Liver (tissue), 9 donors: ENCODE data around the gene NEK6. TPM values are rescaled to one million over a fixed set of nuclear protein-coding genes. Genes with fewer than 3 reads are reported as not detected.

Experiments
- DNase-seq: peaks from one replicate; pipeline ENCODE4 v3.0.0-alpha.2; 2017; ENCODE audit warnings: low spot score
- H3K27ac ChIP-seq, 2 donors: one replicate each; pipeline ENCODE4 v1.7.0; 2013; ENCODE audit warnings: inconsistent platforms in 2 of 2, low read length in 2 of 2, control low read depth in 1 of 2, low read depth in 1 of 2, mild to moderate bottlenecking in 1 of 2
- H3K27me3 ChIP-seq, 4 donors: one replicate each; pipeline versions ENCODE4 v1.6.1 to v1.7.0; 2013; ENCODE audit warnings: low read length in 3 of 4, inconsistent platforms in 1 of 4, mild to moderate bottlenecking in 1 of 4, moderate library complexity in 1 of 4; ENCODE audit not compliant: control insufficient read depth in 4 of 4, insufficient read depth in 4 of 4
- H3K36me3 ChIP-seq, 4 donors: one replicate each; pipeline versions ENCODE4 v1.6.1 to v1.7.0; 2013; ENCODE audit warnings: low read length in 3 of 4, mild to moderate bottlenecking in 3 of 4, low read depth in 1 of 4, moderate library complexity in 1 of 4; ENCODE audit not compliant: control insufficient read depth in 4 of 4, insufficient read depth in 3 of 4
- H3K4me1 ChIP-seq, 4 donors: one replicate each; pipeline versions ENCODE4 v1.6.1 to v1.7.0; 2013; ENCODE audit warnings: low read length in 3 of 4, mild to moderate bottlenecking in 3 of 4, moderate library complexity in 1 of 4; ENCODE audit not compliant: control insufficient read depth in 4 of 4, insufficient read depth in 4 of 4
- H3K4me3 ChIP-seq, 3 donors: one replicate each; pipeline versions ENCODE4 v1.6.1 to v1.7.0; 2013; ENCODE audit warnings: low read length in 3 of 3, control low read depth in 1 of 3, low read depth in 1 of 3, mild to moderate bottlenecking in 1 of 3
- H3K9ac ChIP-seq, 2 donors: one replicate each; pipeline ENCODE4 v1.7.0; 2013; ENCODE audit warnings: low read length in 2 of 2, mild to moderate bottlenecking in 2 of 2, moderate library complexity in 2 of 2, control low read depth in 1 of 2, low read depth in 1 of 2
- H3K9me3 ChIP-seq, 4 donors: one replicate each; pipeline versions ENCODE4 v1.6.1 to v1.7.0; 2013; ENCODE audit warnings: low read length in 3 of 4; ENCODE audit not compliant: control insufficient read depth in 4 of 4
- ATF3 ChIP-seq: IDR thresholded peaks from 2 replicates; pipeline ENCODE4 v1.6.1; 2016; ENCODE audit warnings: antibody characterized with exemption
- EGR1 ChIP-seq, 2 donors: IDR thresholded peaks; 2 replicates each; pipeline ENCODE4 v1.6.1; 2016 to 2018; ENCODE audit warnings: antibody characterized with exemption in 2 of 2, low read depth in 2 of 2
- FOXA1 ChIP-seq: IDR thresholded peaks from 2 replicates; pipeline ENCODE4 v1.6.1; 2016; ENCODE audit warnings: antibody characterized with exemption
- GABPA ChIP-seq, 2 donors: IDR thresholded peaks in 1 of 2; conservative IDR thresholded peaks in 1 of 2; 2 replicates each; pipeline ENCODE4 v1.6.1; 2016; ENCODE audit warnings: antibody characterized with exemption in 2 of 2, mild to moderate bottlenecking in 1 of 2, moderate library complexity in 1 of 2
- HNF4A ChIP-seq, 2 donors: conservative IDR thresholded peaks; 2 replicates each; pipeline ENCODE4 v1.6.1; 2016; ENCODE audit warnings: antibody characterized with exemption in 2 of 2, mild to moderate bottlenecking in 2 of 2
- JUND ChIP-seq, 2 donors: IDR thresholded peaks; 2 replicates each; pipeline ENCODE4 v1.6.1; 2016; ENCODE audit warnings: antibody characterized with exemption in 2 of 2
- MAX ChIP-seq: IDR thresholded peaks from 2 replicates; pipeline ENCODE4 v1.6.1; 2016; ENCODE audit warnings: antibody characterized with exemption
- RAD21 ChIP-seq, 2 donors: IDR thresholded peaks; 2 replicates each; pipeline ENCODE4 v1.6.1; 2016; ENCODE audit warnings: antibody characterized with exemption in 2 of 2, mild to moderate bottlenecking in 2 of 2
- REST ChIP-seq: IDR thresholded peaks from 2 replicates; pipeline ENCODE4 v1.6.1; 2016; ENCODE audit warnings: antibody characterized with exemption, mild to moderate bottlenecking
- RXRA ChIP-seq, 2 donors: IDR thresholded peaks; 2 replicates each; pipeline ENCODE4 v1.6.1; 2017 to 2018; ENCODE audit warnings: antibody characterized with exemption in 2 of 2, mild to moderate bottlenecking in 1 of 2
- TAF1 ChIP-seq: conservative IDR thresholded peaks from 2 replicates; pipeline ENCODE4 v1.6.1; 2016; ENCODE audit warnings: antibody characterized with exemption, mild to moderate bottlenecking
- YY1 ChIP-seq: IDR thresholded peaks from 2 replicates; pipeline ENCODE4 v1.6.1; 2016; ENCODE audit warnings: antibody characterized with exemption, mild to moderate bottlenecking
- ZBTB33 ChIP-seq: IDR thresholded peaks from 2 replicates; pipeline ENCODE4 v1.6.1; 2016; ENCODE audit warnings: antibody characterized with exemption
- WGBS: extraction: QIAGEN DNeasy Blood & Tissue Kit; methylation state at CpG from one replicate; pipeline ENCODE4 v1.1.7; 2013; 5-methylcytosine and 5-hydroxymethylcytosine counted together
- polyA plus RNA-seq, 2 donors: library from polyadenylated mRNA; stranded (reverse) in 1 of 2; unstranded in 1 of 2; fragments of 200-250 nt in 1 of 2; fragments of >200 nt in 1 of 2; fragmentation: Nextera tagmentation in 1 of 2; extraction: Ambion mirVana in 1 of 2; gene quantifications; one replicate each; pipeline versions ENCODE4 v1.2.1 to v1.2.3, GENCODE V29; 2013 to 2015
- total RNA-seq, 2 donors: library from RNA; depleted of rRNA; stranded (reverse); fragments of >200 nt; gene quantifications; one replicate each; pipeline ENCODE4 v1.2.3, GENCODE V29; 2014
- donor health status: healthy.
- donor health status: healthy.
- donor health status: healthy.
- donor health status: healthy.
- donor health status: healthy.

Gene NEK6
- total and polyA plus RNA-seq, 4 donors, result 32.5 to 49.7 (median 42.5) TPM

GRCh38 chr9:124384210-124384609, 126.5 kb downstream of the NEK6 start:
- peaks cover 0 to 8% (median 5%) of the 10 kb centered on the region in 4 donors for H3K36me3 ChIP-seq
- H3K9ac ChIP-seq, result no peak overlapping the region
- no peak for TF ChIP-seq ZBTB33
- no peak for TF ChIP-seq GABPA (IDR thresholded peaks at IDR 0.05 in 1 of 2, conservative IDR thresholded peaks at IDR 0.05 in 1 of 2)
- no peak for TF ChIP-seq MAX
- TF ChIP-seq RXRA (IDR thresholded peaks at IDR 0.05), result no peak
- no peaks in the 10 kb centered on the region for H3K27me3 ChIP-seq
- H3K9me3 ChIP-seq, result no peaks in the 10 kb centered on the region
- no peak overlapping the region for H3K4me3 ChIP-seq
- peaks cover 16 to 62% (median 38%) of the 10 kb centered on the region in 4 donors for H3K4me1 ChIP-seq
- DNase-seq, result no peak
- 71% methylated on average over 7 of the region's 7 CpGs for WGBS
- peak overlapping the region; percentile 81 to 95 for H3K27ac ChIP-seq

GRCh38 chr9:124384846-124385245, 127.1 kb downstream of the NEK6 start:
- Histone ChIP-seq H3K36me3 (peaks cover 0 to 8% (median 5%) of the 10 kb centered on the region in 4 donors), H3K4me3 (no peak overlapping the region), H3K4me1 (peaks cover 21 to 62% (median 44%) of the 10 kb centered on the region in 4 donors), H3K27ac (peak overlapping the region; percentile 81 to 95), H3K9ac (no peak overlapping the region), H3K9me3 (no peaks in the 10 kb centered on the region), H3K27me3 (no peaks in the 10 kb centered on the region)
- TF ChIP-seq GABPA (IDR thresholded peaks at IDR 0.05 in 1 of 2, conservative IDR thresholded peaks at IDR 0.05 in 1 of 2) (no peak), JUND (IDR thresholded peaks at IDR 0.05) (no peak), RXRA (IDR thresholded peaks at IDR 0.05) (no peak), EGR1 (IDR thresholded peaks at IDR 0.05; ENCODE audit: low read depth in 2 of 2) (no peak), YY1 (no peak), REST (no peak), FOXA1 (no peak), HNF4A (conservative IDR thresholded peaks at IDR 0.05) (no peak), TAF1 (no peak), RAD21 (IDR thresholded peaks at IDR 0.05) (no peak), ATF3 (no peak)
- DNase-seq, result no peak
- 52% methylated on average over 5 of the region's 5 CpGs for WGBS
